Body of pancreas (tissue), 4 donors: ENCODE results near the gene SPOCD1. TPM values are rescaled to one million over a fixed set of nuclear protein-coding genes. Genes with fewer than 3 reads are reported as not detected.

Source experiments
- ATAC-seq: fragments of 150-250 bp; one replicate; pipeline ENCODE4 v1.9.1; 2016
- DNase-seq, 4 donors: peaks; one replicate each; pipeline ENCODE4 v3.0.0-alpha.2; 2019
- H3K27ac ChIP-seq, 4 donors: fragments of 200-600 bp; sonication (generic); 1 replicate in 3 of 4; 2 replicates in 1 of 4; pipeline versions ENCODE4 v1.5.1 to v1.6.1; 2016 to 2019; ENCODE audit warnings: mild to moderate bottlenecking in 1 of 4, mixed read lengths in 1 of 4, moderate library complexity in 1 of 4
- H3K27me3 ChIP-seq, 2 donors: fragments of 200-600 bp; sonication (generic); one replicate each; pipeline ENCODE4 v1.6.0; 2016; ENCODE audit warnings: mild to moderate bottlenecking in 1 of 2
- H3K36me3 ChIP-seq, 2 donors: fragments of 200-600 bp; sonication (generic); replicated peaks in 1 of 2; 2 replicates each; pipeline ENCODE4 v1.5.1; 2016; ENCODE audit warnings: low read depth in 2 of 2; ENCODE audit not compliant: insufficient read depth in 1 of 2
- H3K4me1 ChIP-seq: fragments of 200-600 bp; sonication (generic); one replicate; pipeline ENCODE4 v1.6.0; 2016
- H3K4me3 ChIP-seq, 2 donors: fragments of 200-600 bp; sonication (generic); 1 replicate in 1 of 2; 2 replicates in 1 of 2; pipeline ENCODE4 v1.5.1; 2016 to 2019
- H3K9me3 ChIP-seq, 3 donors: fragments of 200-600 bp; sonication (generic); 1 replicate in 2 of 3; 2 replicates in 1 of 3; pipeline ENCODE4 v1.5.1; 2016
- POLR2A ChIP-seq, 3 donors: fragments of 450-650 bp; IDR thresholded peaks; one replicate each; pipeline ENCODE4 v1.6.1; 2016; ENCODE audit warnings: antibody characterized with exemption in 3 of 3, mild to moderate bottlenecking in 2 of 3
- WGBS, 2 donors: methylation state at CpG; one replicate each; pipeline ENCODE4 v1.1.5; 2017; 5-methylcytosine and 5-hydroxymethylcytosine counted together
- intact Hi-C: fragments of 100-400 bp; cut with DNase I; formaldehyde crosslinking; loops from one replicate; pipeline ENCODE4 v1.15.1; 2023
- total RNA-seq, 2 donors: library from RNA; depleted of rRNA; stranded (reverse); fragments of >200 nt; gene quantifications; one replicate each; pipeline ENCODE4 v1.1.0, GENCODE V29; 2016
- TF ChIP-seq, protein P1 (sequence below), 7 experiments: fragments of 450-650 bp in 4 of 7; fragments of 200-600 bp in 3 of 7; sonication (generic) in 3 of 7; IDR thresholded peaks; one replicate each; pipeline ENCODE4 v1.5.1; 2016 to 2019; ENCODE audit warnings: antibody characterized with exemption in 7 of 7

Gene SPOCD1
- total RNA-seq, 2 donors from 2014 or later, result 0.26 TPM; not detected in 1

DNA sequence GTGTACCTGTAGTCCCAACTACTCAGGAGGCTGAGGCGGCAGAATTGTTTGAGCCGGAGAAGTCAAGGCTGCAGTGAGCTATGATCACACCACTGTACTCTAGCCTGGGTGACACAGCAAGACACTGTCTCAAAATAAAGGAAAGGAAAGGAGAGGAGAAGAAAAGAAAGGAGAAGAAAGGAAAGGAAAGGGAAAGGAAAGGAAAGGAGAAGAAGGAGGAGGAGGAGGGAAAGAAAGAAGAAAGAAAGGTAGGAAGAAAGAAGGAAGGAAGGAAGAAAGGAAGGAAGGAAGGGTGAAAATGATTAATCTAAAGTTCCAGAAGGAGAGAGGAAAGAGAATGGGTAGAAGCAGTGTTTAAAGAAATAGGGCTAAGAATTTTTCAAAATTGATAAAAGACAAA, 12.2 kb downstream of the SPOCD1 start:
- Histone ChIP-seq H3K4me1 (no peaks in the 10 kb centered on the region), H3K4me3 (no peak overlapping the region), H3K27ac (no peak overlapping the region), H3K36me3 (no peaks in the 10 kb centered on the region), H3K27me3 (no peaks in the 10 kb centered on the region), H3K9me3 (no peaks in the 10 kb centered on the region)
- ATAC-seq, result no peak
- intact Hi-C loops, result no loop called here
- WGBS, 2 donors, result 91 to 93% methylated on average over 2 of the region's 2 CpGs
- no peak for DNase-seq
- no peak for TF ChIP-seq POLR2A (IDR thresholded peaks at IDR 0.05)
- TF ChIP-seq, protein P1, sequence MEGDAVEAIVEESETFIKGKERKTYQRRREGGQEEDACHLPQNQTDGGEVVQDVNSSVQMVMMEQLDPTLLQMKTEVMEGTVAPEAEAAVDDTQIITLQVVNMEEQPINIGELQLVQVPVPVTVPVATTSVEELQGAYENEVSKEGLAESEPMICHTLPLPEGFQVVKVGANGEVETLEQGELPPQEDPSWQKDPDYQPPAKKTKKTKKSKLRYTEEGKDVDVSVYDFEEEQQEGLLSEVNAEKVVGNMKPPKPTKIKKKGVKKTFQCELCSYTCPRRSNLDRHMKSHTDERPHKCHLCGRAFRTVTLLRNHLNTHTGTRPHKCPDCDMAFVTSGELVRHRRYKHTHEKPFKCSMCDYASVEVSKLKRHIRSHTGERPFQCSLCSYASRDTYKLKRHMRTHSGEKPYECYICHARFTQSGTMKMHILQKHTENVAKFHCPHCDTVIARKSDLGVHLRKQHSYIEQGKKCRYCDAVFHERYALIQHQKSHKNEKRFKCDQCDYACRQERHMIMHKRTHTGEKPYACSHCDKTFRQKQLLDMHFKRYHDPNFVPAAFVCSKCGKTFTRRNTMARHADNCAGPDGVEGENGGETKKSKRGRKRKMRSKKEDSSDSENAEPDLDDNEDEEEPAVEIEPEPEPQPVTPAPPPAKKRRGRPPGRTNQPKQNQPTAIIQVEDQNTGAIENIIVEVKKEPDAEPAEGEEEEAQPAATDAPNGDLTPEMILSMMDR (IDR thresholded peaks at IDR 0.05), result no peak

DNA sequence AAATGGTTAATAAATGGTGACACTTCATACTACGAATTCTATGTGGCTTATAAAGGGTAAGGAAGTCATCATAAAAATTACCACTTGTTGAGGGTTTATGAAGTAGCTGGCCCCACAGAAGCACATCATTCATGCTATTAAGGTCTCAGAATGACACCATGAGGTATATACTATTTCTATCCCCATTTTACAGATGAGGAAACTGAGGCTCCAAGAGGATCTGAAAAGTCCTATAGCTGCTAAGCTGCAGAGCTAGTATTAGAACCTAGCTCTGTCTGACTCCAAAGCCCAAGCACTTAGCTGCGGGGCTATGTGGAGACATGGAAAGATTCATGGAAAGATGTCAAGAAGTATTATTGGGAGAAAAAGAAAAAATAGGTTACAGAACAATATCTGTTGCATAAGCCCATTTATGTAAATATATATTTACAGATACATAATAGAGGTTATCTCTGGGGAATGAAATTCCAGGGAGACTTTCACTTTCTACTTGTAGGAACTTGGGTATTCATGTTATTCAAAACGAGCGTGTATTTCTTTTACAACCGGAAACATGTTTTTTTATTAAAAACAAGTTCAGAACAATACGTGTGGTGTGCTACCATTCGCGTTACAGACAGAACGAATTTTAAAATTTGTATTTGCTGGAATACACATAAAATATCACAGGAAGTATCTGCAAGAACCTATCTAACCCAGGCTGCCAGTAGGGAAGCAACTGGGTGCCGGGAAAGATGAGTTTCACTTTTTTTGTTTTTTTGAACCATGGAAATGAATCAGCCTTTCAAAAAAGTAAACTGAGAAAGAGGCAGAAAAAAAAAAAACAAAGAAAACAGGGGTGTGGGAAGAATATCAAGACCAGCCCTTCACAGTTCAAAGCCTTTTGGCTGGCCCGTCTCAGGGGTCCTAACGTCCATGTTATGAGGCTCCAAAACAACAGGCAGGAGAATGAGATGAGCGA, 13.4 kb downstream of the SPOCD1 start:
- H3K4me3 ChIP-seq, result no peak overlapping the region
- H3K36me3 ChIP-seq, result no peaks in the 10 kb centered on the region
- H3K4me1 ChIP-seq, result no peaks in the 10 kb centered on the region
- H3K9me3 ChIP-seq, result no peaks in the 10 kb centered on the region
- no peak overlapping the region for H3K27ac ChIP-seq
- intact Hi-C loops, result no loop called here
- TF ChIP-seq, protein P1 (IDR thresholded peaks at IDR 0.05), result no peak
- no peak for TF ChIP-seq POLR2A (IDR thresholded peaks at IDR 0.05)
- whole genome bisulfite sequencing, 2 donors, result 64 to 71% methylated on average over 13 of the region's 13 CpGs
- DNase-seq (no peak), ATAC-seq (no peak)
- no peaks in the 10 kb centered on the region for H3K27me3 ChIP-seq

- ATAC-seq (no peak), DNase-seq (no peak)
- Histone ChIP-seq H3K9me3 (no peaks in the 10 kb centered on the region), H3K27ac (no peak overlapping the region), H3K4me3 (no peak overlapping the region), H3K27me3 (no peaks in the 10 kb centered on the region), H3K36me3 (no peaks in the 10 kb centered on the region), H3K4me1 (no peaks in the 10 kb centered on the region)
- WGBS, 2 donors, result 61 to 71% methylated on average over 1 of the region's 1 CpG
- intact Hi-C loops, result no loop called here
- TF ChIP-seq, protein P1 (IDR thresholded peaks at IDR 0.05), result no peak
- no peak for TF ChIP-seq POLR2A (IDR thresholded peaks at IDR 0.05)
Observed at GRCh38 chr1:31801458-31801857, 14.4 kb downstream of the SPOCD1 start.

DNA sequence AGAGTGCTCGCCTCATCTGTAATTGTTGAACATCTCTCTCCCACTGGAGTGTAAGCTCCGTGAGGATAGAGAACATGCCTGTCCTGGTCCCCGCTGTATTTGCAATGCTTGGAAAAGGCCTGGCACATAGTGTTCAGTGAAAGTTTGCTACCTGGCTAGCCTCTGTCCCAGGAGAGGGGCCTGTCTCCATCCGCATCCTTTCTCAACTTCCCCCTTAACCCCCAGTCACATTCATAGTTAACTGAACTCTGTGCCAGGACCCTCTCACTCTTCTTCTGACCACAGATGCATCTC, 15.2 kb downstream of the SPOCD1 start:
- no peaks in the 10 kb centered on the region for H3K9me3 ChIP-seq
- H3K27me3 ChIP-seq, result no peaks in the 10 kb centered on the region
- DNase-seq (no peak), ATAC-seq (no peak)
- intact Hi-C loops, result no loop called here
- no peak overlapping the region for H3K27ac ChIP-seq
- no peak overlapping the region for H3K4me3 ChIP-seq
- TF ChIP-seq, protein P1 (IDR thresholded peaks at IDR 0.05), result no peak
- TF ChIP-seq POLR2A (IDR thresholded peaks at IDR 0.05), result no peak
- H3K4me1 ChIP-seq, result no peaks in the 10 kb centered on the region
- WGBS, 2 donors, result 94 to 98% methylated on average over 3 to 4 of the region's 4 CpGs
- no peaks in the 10 kb centered on the region for H3K36me3 ChIP-seq
